AG04449 (cell line): ENCODE measurements around the gene GBGT1.

Source experiments
- CTCF ChIA-PET: fragments of 350-600 bp; formaldehyde crosslinking; extraction: SDS; loops from one replicate; lab custom pipeline; 2021; ENCODE audit warnings: antibody characterized with exemption; lab: Yijun Ruan, JAX
- POLR2A ChIA-PET: fragments of 400-600, 350-600 bp; formaldehyde crosslinking; extraction: SDS; loops from one replicate; lab custom pipeline; 2020; ENCODE audit warnings: antibody characterized with exemption, inconsistent platforms; lab: Yijun Ruan, JAX
- DNase-seq: peaks from one replicate; pipeline ENCODE4 v3.0.0-alpha.2; 2010; ENCODE audit warnings: low read depth, low spot score
- H3K4me3 ChIP-seq: 2 replicates; pipeline ENCODE4 v1.5.1; 2011; ENCODE audit warnings: low read depth, mild to moderate bottlenecking, control low read depth, low read length
- CTCF ChIP-seq: IDR thresholded peaks from one replicate; pipeline ENCODE4 v1.5.1; 2011; ENCODE audit warnings: mild to moderate bottlenecking, moderate library complexity, low read length, control low read depth, inconsistent platforms; ENCODE audit not compliant: insufficient read depth; ENCODE audit errors: missing control alignments

Gene GBGT1

DNA sequence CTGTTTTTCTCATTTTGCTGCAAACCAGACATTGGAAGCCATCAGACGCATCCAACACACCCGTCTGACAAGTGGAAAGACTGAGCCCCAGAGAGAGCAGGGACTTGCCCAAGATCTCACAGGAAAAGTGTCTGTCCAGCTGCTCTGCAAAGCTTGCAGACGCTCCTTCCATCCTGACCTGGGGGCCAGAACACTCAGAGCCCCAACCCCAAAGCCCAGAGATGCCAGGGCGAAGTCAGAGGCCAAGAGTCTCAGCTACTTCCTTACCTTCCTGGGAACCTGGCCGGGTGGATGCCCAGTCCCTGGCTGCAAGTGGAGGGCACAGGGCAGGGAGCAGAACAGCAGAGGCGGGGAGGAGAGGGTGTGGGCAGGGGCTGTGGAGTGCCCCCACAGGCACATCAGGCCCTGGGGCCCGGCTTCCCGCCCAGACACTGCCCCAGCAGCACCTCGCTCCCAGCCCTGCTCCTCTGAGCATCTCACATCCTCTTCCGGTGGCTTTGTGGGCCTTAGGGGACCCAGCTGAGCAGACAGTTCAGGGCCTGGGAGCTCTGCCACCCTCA, 32.9 kb downstream of the GBGT1 start:
- CTCF ChIA-PET = interaction anchor here (1.0 to 14.0 kb wide), 3 partner anchors 16 to 90 kb away, joined by 3 to 282 read pairs (median 3); no protein-coding TSS in a partner anchor
- DNase-seq = no peak
- POLR2A ChIA-PET = no interaction called here
- TF ChIP-seq CTCF = no peak
- no peak overlapping the region for H3K4me3 ChIP-seq

DNA sequence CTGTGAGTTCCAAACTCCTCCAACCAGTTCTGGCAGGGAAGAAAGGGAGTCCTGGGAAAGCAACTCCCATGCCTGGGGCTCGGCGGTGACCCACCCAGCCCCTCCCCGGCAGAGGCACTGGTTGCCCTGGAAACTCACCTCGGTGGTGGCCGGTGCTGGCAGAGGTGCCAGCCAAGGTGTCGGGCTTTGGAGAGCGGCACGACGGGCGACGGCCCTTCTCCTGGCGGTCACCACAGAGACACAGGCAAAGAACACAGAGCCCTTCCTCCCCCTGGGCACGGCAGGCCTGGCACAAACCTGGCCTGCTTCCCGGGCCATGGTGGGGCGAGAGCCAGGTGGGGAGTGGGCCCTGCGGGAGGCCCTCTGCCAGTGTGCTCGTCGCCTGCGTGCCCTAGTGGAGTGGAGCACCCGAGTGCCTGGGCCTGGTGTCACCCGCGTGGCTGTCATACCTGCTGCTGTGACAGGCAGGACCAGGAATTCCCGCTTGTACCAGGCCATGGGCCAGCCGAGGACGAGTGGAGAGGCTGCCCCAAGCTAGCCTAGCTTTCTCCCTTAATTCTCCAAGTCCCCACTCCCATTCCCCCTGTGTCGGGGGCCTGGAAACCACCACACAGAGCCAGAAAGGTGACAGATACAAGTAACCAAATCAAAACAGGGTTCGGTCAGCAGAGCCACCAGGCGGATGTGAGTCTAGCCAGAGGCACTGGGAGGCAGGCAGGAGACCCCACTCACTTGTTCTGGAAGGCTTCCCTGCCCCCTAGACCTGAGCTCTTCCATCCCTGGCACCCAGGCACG, 34.5 kb downstream of the GBGT1 start:
- TF ChIP-seq CTCF = no peak
- no peak overlapping the region for H3K4me3 ChIP-seq
- ChIA-PET POLR2A (no interaction called here), CTCF (interaction anchor here (14.0 kb wide), 1 partner anchor 17 kb away, joined by 282 read pairs; no protein-coding TSS in a partner anchor)
- no peak for DNase-seq

- DNase-seq = no peak
- CTCF ChIA-PET = interaction anchor here (14.0 kb wide), 1 partner anchor 18 kb away, joined by 282 read pairs; no protein-coding TSS in a partner anchor
- no peak for TF ChIP-seq CTCF
- no peak overlapping the region for H3K4me3 ChIP-seq
- POLR2A ChIA-PET = no interaction called here
Measured at GRCh38 chr9:133128152-133128551, 35.6 kb downstream of the GBGT1 start.

GRCh38 chr9:133127340-133127981, 36.3 kb downstream of the GBGT1 start:
- ChIA-PET POLR2A (no interaction called here), CTCF (interaction anchor here (14.0 kb wide), 1 partner anchor 19 kb away, joined by 282 read pairs; no protein-coding TSS in a partner anchor)
- no peak for DNase-seq
- TF ChIP-seq CTCF = no peak
- H3K4me3 ChIP-seq = no peak overlapping the region

DNA sequence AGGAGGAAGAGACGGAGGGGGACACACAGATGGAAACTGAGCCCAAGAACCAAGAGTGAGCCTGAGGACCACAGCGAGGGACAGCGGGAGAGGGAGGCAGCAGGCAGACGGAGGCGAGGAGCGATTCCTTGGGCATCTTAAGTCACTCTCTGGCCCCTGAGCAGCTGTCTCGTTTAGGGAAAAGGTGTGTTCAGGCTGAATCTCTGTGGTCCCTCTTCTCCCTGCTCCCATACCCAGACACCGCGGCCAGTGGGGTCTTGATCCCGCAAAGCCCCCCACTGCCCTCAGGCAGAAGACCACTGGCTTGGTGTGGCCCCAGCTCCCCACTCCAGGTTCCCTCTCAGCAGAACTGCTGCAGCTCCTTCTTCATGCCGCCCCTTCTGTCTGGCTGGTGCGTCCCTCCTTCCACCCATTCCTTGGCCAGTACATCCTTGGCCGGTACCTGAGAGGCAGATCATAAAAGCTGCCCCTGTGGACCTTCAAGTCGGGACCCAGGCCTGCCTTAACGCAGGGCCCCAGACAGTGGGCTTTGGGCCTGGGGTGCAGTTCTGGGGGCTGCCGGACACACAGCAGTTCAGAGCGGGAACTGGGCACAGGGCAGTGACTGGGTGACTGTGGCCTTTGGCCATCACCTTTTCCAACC, 36.9 kb downstream of the GBGT1 start:
- CTCF ChIA-PET = interaction anchor here (1.1 to 14.0 kb wide), 2 partner anchors 20 to 63 kb away, joined by 3 to 282 read pairs; no protein-coding TSS in a partner anchor
- no peak for TF ChIP-seq CTCF
- H3K4me3 ChIP-seq = peak overlapping the region; percentile 6; the same call in 1 of the 2 replicates
- no peak for DNase-seq
- POLR2A ChIA-PET = no interaction called here
